ENCODE results near the gene ST3GAL4. TPM values are rescaled to one million over a fixed set of nuclear protein-coding genes. Genes with fewer than 3 reads are reported as not detected.
"Not testable (repeated sequence)": the region's sequence is repeated elsewhere in the genome, so short reads cannot be mapped to it uniquely, and the experiment has no call there.

ST3GAL4 gene
- total RNA-seq, 1 donor, result 13.8 TPM

DNA sequence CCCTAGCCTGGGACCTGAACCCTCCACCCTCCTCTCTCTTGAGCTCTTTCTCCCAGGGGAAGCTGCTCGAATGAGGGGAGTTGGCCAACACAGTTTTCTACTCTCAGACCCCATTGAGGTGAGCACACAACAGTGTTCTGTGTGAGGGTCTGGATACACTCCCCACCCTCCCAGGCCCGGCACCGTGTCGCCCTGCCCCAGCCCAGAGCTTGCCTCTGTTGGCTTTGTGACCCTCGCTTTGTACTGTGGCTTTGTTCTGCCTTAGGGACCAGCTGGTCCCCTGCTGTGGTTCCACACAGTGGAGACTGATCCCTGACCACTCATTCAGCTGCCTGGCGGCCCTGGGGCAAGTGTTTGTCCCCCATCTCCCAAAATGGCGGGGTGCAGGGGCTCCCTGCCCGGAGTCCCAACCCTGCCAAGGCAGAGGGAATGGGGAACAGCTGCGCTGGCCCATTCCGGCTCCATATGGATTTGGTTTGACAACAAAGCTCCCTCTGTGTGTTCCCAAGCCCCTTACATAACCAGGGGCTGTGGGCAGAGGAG, 8.3 kb downstream of the ST3GAL4 start:
- H4K20me1 ChIP-seq (ENCODE audit: insufficient read depth, low read length), result peaks cover 26% of the 10 kb centered on the region
- peaks cover 46% of the 10 kb centered on the region for H3K79me2 ChIP-seq (ENCODE audit: insufficient read depth, low read length)
- TF ChIP-seq, protein P1, sequence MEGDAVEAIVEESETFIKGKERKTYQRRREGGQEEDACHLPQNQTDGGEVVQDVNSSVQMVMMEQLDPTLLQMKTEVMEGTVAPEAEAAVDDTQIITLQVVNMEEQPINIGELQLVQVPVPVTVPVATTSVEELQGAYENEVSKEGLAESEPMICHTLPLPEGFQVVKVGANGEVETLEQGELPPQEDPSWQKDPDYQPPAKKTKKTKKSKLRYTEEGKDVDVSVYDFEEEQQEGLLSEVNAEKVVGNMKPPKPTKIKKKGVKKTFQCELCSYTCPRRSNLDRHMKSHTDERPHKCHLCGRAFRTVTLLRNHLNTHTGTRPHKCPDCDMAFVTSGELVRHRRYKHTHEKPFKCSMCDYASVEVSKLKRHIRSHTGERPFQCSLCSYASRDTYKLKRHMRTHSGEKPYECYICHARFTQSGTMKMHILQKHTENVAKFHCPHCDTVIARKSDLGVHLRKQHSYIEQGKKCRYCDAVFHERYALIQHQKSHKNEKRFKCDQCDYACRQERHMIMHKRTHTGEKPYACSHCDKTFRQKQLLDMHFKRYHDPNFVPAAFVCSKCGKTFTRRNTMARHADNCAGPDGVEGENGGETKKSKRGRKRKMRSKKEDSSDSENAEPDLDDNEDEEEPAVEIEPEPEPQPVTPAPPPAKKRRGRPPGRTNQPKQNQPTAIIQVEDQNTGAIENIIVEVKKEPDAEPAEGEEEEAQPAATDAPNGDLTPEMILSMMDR (IDR thresholded peaks at IDR 0.05; ENCODE audit: extremely low read depth, low read depth, low read length), result no peak
- no peaks in the 10 kb centered on the region for H3K36me3 ChIP-seq (ENCODE audit: insufficient read depth, low read length)
- peaks cover 12% of the 10 kb centered on the region for H3K4me1 ChIP-seq (ENCODE audit: insufficient read depth, low read length)
- H3K9me3 ChIP-seq (ENCODE audit: low read depth, low read length), result no peaks in the 10 kb centered on the region
- no peaks in the 10 kb centered on the region for H3K27me3 ChIP-seq (ENCODE audit: insufficient read depth, low read length)
- H3K4me3 ChIP-seq (ENCODE audit: insufficient read depth, low read length), result no peak overlapping the region
- H3K27ac ChIP-seq (ENCODE audit: low read depth, low read length), result no peak overlapping the region
- H2AFZ ChIP-seq (ENCODE audit: low read length), result no peak overlapping the region
- no peak for DNase-seq (ENCODE audit: insufficient read length, low spot score, missing footprints)
- H3K4me2 ChIP-seq (ENCODE audit: insufficient read depth, low read length), result no peak overlapping the region

DNA sequence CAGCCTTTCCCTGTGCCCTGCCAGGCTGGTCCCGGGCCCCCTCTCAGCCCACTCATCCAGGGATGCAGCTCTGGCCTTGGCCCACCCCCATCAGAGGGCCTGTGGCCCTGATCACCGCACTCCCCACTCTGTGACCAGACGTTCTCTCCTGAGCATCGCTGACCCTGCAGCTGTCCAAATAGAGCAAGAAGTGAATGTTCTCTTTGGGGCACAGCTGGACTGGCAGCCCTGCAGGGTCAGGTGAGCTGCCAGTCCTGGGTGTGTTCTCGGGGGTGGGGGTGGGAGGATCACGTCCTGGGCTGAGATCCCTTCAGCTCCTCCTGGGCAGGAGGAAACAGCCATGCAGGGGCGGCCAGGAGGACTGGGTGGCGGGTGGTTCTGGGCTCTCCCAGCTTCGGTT, 9.2 kb downstream of the ST3GAL4 start:
- not testable (repeated sequence) for DNase-seq (ENCODE audit: insufficient read length, low spot score, missing footprints); H2AFZ ChIP-seq (ENCODE audit: low read length); H3K9me3 ChIP-seq (ENCODE audit: low read depth, low read length); H3K27ac ChIP-seq (ENCODE audit: low read depth, low read length); H3K4me2 ChIP-seq (ENCODE audit: insufficient read depth, low read length); H3K36me3 ChIP-seq (ENCODE audit: insufficient read depth, low read length); H3K4me1 ChIP-seq (ENCODE audit: insufficient read depth, low read length); H3K27me3 ChIP-seq (ENCODE audit: insufficient read depth, low read length); H3K4me3 ChIP-seq (ENCODE audit: insufficient read depth, low read length)
- Histone ChIP-seq H4K20me1 (ENCODE audit: insufficient read depth, low read length) (peaks cover 26% of the 10 kb centered on the region), H3K79me2 (ENCODE audit: insufficient read depth, low read length) (peaks cover 37% of the 10 kb centered on the region)

DNA sequence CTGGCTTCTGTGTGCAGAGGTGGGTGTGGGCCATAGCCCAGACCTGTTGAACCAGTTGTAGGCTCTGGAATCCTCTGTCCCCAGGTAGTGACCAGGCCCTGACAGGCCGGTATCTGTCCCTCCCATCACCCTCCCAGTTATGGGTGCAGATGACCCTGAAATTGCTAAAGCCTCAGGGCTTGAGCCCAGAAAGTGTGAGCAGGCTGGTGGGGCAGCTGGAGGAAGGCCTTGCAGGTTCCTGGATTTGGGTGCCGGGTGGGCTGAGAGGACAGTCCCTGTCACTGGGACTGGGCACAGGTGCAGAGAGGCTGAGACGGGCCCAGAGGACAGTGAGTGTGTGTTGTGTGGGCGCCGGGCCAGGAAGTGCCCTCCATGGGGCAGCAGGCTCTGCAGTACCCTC, 10.0 kb downstream of the ST3GAL4 start:
- H3K27ac ChIP-seq (ENCODE audit: low read depth, low read length); H3K4me1 ChIP-seq (ENCODE audit: insufficient read depth, low read length); H3K4me2 ChIP-seq (ENCODE audit: insufficient read depth, low read length); DNase-seq (ENCODE audit: insufficient read length, low spot score, missing footprints); H3K4me3 ChIP-seq (ENCODE audit: insufficient read depth, low read length); H2AFZ ChIP-seq (ENCODE audit: low read length); H3K27me3 ChIP-seq (ENCODE audit: insufficient read depth, low read length); H3K9me3 ChIP-seq (ENCODE audit: low read depth, low read length); H3K36me3 ChIP-seq (ENCODE audit: insufficient read depth, low read length): not testable (repeated sequence)
- peaks cover 32% of the 10 kb centered on the region for H3K79me2 ChIP-seq (ENCODE audit: insufficient read depth, low read length)
- peaks cover 22% of the 10 kb centered on the region for H4K20me1 ChIP-seq (ENCODE audit: insufficient read depth, low read length)

DNA sequence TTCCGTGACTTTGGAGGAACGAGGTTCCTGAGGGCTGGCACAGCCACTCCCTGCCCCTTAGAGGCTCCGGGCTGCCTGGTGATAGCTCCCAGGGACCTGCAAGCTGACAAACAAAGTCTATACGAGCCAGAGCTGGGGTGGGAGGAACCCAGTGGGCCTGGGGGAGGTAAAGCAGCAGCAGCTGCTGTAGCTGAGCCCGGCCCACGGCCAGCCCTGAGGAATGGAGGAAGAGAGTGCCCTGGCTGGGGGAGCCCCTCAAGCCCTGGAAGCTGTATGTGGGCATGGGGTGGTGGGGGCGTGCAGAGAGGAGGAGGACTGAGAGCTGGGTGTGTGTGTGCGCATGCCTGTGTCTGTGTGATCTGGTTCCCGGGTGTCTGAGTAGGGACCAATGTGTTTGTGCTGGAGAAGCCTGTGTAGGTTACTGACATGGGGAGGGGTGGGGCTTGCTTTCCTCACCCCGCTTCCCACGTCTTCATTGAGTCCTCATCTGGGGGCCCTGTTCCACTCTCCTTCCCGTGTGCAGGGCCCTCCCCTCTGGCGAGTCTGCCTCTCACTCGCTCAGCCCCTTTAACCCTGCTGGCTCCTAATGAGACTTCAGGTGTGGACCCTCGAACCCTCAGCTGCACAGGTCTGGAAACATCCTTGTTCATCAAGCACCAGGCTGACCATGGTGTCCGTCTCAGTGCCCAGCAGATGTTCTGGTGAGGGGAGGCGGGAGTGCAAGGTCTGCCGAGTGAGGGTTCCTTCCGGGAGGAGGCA, 10.8 kb downstream of the ST3GAL4 start:
- Histone ChIP-seq H4K20me1 (ENCODE audit: insufficient read depth, low read length) (peaks cover 16% of the 10 kb centered on the region), H2AFZ (ENCODE audit: low read length) (no peak overlapping the region), H3K27me3 (ENCODE audit: insufficient read depth, low read length) (no peaks in the 10 kb centered on the region), H3K36me3 (ENCODE audit: insufficient read depth, low read length) (no peaks in the 10 kb centered on the region), H3K27ac (ENCODE audit: low read depth, low read length) (no peak overlapping the region), H3K9me3 (ENCODE audit: low read depth, low read length) (no peaks in the 10 kb centered on the region), H3K4me1 (ENCODE audit: insufficient read depth, low read length) (no peaks in the 10 kb centered on the region), H3K4me3 (ENCODE audit: insufficient read depth, low read length) (no peak overlapping the region), H3K4me2 (ENCODE audit: insufficient read depth, low read length) (no peak overlapping the region), H3K79me2 (ENCODE audit: insufficient read depth, low read length) (peaks cover 26% of the 10 kb centered on the region)
- peak; percentile 41 for DNase-seq (ENCODE audit: insufficient read length, low spot score, missing footprints)
- TF ChIP-seq, protein P1 (IDR thresholded peaks at IDR 0.05; ENCODE audit: extremely low read depth, low read depth, low read length), result no peak

DNA sequence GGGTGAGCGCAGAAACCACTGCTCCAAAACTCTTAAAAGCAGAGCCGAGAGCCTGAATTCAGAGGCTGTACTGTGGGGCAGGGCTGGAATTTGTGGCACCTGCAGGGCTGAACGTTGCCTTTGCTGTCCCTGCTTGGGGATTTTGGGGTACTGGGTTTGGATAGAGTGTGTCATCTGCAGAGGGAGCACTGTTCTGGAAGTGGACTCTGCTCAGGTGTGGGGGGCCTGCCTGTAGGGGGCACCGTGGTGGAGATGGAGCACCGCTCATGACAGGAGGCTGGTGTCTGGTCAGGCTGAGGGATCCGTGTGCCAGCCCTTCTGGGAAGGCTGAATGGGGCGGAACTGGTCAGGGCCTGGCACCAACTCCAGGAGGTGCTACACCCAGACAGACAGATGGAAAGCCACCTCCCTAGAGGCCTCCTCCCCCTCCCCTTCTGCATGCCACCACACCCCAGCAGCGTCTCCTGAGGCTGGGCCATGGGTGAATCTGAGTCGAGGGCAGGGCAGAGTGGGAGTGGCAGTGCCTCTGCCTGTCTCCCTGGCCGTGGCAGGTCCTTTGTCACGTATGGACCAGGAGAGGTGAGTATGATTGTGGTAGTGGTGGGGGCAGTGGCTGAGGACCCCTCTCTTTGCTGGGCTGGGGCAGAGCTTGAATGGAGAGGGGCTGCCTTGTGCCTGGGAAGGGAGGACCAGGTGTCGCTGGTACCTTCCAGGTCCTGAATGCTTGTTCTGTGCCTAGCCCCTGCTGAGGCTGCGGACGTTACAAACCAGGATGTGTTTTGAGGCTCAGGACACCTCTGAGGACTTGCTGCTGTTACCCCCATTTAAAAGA, 11.6 kb downstream of the ST3GAL4 start:
- not testable (repeated sequence) for H3K27me3 ChIP-seq (ENCODE audit: insufficient read depth, low read length); H2AFZ ChIP-seq (ENCODE audit: low read length); H3K36me3 ChIP-seq (ENCODE audit: insufficient read depth, low read length); H3K4me1 ChIP-seq (ENCODE audit: insufficient read depth, low read length); H3K4me2 ChIP-seq (ENCODE audit: insufficient read depth, low read length); H3K4me3 ChIP-seq (ENCODE audit: insufficient read depth, low read length); H3K27ac ChIP-seq (ENCODE audit: low read depth, low read length); H3K9me3 ChIP-seq (ENCODE audit: low read depth, low read length)
- Histone ChIP-seq H3K79me2 (ENCODE audit: insufficient read depth, low read length) (peaks cover 28% of the 10 kb centered on the region), H4K20me1 (ENCODE audit: insufficient read depth, low read length) (peaks cover 18% of the 10 kb centered on the region)
- DNase-seq (ENCODE audit: insufficient read length, low spot score, missing footprints), result peak; percentile 26

DNA sequence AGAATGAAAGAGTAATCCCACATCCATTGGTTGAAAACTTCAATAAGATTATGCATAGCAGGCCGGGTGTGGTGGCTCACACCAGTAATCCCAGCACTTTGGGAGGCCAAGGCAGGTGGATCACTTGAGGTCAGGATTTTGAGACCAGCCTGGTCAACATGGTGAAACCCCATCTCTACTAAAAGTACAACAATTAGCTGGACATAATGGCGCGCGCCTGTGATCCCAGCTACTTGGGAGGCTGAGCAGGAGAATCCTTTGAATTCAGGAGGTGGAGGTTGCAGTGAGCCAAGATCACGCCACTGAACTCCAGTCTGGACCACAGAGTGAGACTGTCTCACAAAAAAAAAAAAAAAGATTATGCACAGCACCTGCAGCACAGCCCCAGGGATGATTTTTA, 12.3 kb downstream of the ST3GAL4 start:
- H3K36me3 ChIP-seq (ENCODE audit: insufficient read depth, low read length); H3K4me2 ChIP-seq (ENCODE audit: insufficient read depth, low read length); H2AFZ ChIP-seq (ENCODE audit: low read length); H3K27me3 ChIP-seq (ENCODE audit: insufficient read depth, low read length); H3K27ac ChIP-seq (ENCODE audit: low read depth, low read length); DNase-seq (ENCODE audit: insufficient read length, low spot score, missing footprints); H3K4me1 ChIP-seq (ENCODE audit: insufficient read depth, low read length); H3K9me3 ChIP-seq (ENCODE audit: low read depth, low read length); H3K4me3 ChIP-seq (ENCODE audit: insufficient read depth, low read length): not testable (repeated sequence)
- Histone ChIP-seq H3K79me2 (ENCODE audit: insufficient read depth, low read length) (peaks cover 30% of the 10 kb centered on the region), H4K20me1 (ENCODE audit: insufficient read depth, low read length) (peaks cover 18% of the 10 kb centered on the region)
